IPS-NIHi7 (cell line): Measurements from ENCODE around the gene GAGE13.
"Not testable (repeated sequence)": the region's sequence is repeated elsewhere in the genome, so short reads cannot be mapped to it uniquely, and the experiment has no call there.

ENCODE experiments used
- DNase-seq: peaks from one replicate; pipeline ENCODE4 v3.0.0; 2012; ENCODE audit warnings: mixed read lengths; ENCODE audit errors: extremely low spot score

Gene GAGE13

DNA sequence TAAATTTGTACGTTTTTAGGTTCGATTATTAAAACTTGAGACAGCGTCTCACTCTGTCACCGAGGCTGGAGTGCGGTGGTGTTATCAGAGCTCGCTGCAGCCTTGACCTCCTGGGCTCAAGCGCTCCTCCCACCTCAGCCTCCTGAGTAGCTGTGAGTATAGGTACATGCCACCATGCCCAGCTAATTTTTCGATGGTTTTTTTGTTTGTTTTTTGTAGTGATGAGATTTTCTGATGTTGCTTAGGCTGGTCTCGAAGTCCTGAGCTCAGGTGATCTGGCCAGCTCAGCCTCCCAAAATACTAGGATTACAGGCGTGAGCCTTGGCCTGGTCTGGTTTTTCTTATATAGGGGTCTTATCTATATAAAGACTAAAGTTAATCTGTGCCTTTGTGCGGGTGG is 961 bp upstream of the GAGE13 start:
- not testable (repeated sequence) for DNase-seq

DNA sequence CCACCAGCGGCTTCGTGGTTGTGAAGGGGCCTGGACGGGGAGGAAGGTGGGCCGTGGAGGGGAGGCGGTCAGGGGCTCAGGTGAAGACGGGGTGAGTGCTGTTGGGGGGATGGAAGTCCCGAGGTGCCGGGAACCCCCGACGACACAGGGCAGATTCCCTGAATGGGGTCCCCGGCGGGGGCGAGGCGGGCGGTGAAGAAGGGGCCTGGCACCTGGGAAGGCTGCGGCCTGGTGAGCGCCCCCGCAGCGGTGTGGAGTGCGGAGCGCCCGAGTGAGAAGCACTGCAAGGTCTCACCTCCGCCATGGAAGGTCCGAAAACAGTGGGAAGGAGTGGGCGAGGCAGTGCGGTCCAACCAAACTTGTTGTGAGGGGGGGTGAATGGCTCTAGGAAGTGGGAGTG is 459 bp downstream of the GAGE13 start:
- DNase-seq: not testable (repeated sequence)

DNA sequence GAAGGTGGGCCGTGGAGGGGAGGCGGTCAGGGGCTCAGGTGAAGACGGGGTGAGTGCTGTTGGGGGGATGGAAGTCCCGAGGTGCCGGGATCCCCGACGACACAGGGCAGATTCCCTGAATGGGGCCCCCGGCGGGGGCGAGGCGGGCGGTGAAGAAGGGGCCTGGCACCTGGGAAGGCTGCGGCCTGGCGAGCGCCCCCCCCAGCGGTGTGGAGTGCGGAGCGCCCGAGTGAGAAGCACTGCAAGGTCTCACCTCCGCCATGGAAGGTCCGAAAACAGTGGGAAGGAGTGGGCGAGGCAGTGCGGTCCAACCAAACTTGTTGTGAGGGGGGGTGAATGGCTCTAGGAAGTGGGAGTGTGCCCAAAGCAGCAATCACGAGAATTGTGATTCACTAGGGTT is 10.1 kb downstream of the GAGE13 start:
- not testable (repeated sequence) for DNase-seq

DNA sequence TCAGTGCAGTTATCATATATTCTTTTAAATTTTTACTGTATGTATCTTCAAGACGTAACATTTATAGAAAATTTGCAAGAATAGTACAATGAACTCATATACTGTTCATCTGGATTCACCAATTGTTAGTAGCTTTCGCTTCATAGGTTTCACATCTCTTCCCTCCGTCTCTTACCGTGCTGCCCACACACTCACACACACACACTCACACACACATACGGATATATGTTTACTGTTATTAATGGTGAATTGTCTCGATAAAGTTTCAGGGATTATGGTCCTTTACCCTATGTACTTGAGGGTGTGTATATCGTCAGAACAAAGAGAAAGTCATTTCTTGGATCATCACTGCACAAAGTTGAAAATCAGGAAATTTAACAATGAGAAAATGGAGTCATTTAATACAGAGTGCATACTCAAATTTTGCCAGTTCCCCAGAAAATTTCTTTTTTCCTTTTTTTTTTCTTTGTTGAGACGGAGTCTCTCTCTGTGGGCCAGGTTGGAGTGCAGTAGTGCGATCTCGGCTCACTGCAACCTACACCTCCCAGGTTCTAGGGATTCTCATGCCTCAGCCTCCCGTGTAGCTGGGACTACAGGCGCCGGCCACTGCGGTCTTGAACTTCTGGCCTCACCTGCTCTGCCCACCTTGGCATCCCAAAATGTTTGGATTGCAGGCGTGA is 13.3 kb downstream of the GAGE13 start:
- not testable (repeated sequence) for DNase-seq

DNA sequence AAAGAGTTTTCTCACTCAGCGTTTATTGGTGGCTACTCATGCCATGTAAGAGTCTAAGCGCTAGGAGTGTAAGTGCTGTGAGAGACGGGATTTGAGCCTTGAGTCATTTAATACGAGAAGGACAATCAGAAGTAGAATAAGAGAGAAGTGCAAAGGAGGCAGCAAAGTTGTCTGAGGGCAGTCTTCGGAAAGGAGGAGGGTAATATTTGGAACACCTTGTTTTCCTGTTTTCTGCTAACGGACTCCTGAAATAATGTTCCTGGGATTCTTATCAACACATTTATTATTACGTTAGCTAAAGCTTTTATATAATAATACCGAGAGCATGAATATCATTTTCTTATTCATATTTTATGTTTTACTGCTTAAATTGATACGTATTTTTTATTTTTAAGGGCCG is 14.0 kb downstream of the GAGE13 start:
- DNase-seq: not testable (repeated sequence)

DNA sequence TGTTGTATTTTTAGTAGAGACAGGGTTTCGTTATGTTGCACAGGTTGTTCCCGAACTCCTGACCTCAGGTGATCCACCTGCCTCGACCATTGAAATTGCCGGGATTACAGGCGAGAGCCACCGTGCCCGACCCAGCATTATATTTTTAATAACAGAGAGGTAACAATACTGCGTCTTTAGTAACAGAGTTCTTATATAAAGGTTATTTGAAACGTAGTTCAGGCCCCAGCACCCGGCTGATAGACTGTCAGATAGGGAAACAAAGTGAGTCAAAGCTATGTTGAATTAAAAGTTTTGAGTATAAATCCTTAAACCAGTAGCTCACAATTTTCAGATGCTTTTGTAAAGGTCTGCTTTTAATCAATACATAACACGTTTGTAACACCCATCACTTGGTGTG is 14.8 kb downstream of the GAGE13 start:
- not testable (repeated sequence) for DNase-seq
